Medulla oblongata (tissue), 1 donor: Measurements from ENCODE around the gene UCN2.

ENCODE experiments used
- DNase-seq: peaks from one replicate; pipeline ENCODE4 v3.0.0-alpha.2; 2015; ENCODE audit errors: extremely low spot score

UCN2 gene

DNA sequence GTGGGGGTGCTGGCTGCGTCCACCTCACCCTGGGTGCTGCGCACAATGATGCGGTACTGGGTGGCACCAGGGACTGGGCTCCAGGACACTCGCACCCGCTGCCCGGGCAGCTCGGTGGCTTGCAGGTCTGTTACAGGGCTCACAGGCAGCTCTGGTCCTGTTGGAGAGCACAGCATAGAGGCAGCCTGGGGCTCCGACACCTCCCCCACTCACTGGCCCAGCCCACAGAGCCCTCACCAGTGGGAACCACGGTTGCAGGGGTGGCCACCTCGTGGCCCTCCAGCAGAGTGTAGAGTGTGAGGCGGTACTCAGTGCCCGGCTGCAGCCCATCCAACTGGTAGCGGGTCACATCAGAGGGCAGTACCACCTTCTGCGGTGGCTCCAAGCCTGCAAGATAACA is 27.9 kb upstream of the UCN2 start:
- DNase-seq: no peak

DNA sequence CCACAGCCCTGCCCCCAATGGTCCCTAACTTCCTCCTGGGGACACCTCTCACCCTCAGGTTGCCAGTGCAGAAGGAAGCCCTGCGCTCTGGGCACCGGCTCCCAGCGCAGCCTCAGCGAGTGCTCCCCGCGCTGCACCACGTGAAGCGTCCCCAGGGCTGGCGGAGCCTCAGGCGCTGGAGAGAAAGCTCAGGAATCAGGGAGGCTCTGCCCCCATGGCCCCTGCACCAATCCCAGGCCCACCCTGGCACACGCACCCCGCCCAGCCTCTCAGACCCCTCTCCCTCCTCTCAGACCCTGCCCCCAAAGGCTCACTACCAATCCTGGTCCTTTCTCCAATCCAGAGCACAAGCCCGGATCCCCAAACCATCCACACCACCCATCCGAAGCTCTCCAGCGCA is 24.6 kb upstream of the UCN2 start:
- no peak for DNase-seq

DNA sequence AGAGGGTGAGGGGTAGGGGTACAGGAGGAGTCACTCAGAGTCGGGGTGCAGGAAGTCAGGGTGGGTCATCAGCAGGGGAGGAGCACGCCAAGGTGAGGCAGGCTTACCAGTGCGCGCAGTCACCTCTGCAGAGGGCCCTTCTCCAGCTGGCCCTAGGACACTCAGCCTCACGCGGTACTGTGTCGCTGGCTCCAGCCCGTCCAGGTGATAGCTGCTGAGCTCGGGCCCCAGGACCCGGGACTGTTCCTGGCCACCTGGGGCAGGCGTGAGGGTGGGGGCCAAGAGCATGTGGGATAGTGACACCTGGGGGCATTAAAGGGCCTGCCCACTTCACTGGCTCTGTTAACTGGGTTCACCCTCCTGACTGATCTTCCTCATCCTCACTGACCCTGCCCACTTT is 24.1 kb upstream of the UCN2 start:
- DNase-seq: no peak

DNA sequence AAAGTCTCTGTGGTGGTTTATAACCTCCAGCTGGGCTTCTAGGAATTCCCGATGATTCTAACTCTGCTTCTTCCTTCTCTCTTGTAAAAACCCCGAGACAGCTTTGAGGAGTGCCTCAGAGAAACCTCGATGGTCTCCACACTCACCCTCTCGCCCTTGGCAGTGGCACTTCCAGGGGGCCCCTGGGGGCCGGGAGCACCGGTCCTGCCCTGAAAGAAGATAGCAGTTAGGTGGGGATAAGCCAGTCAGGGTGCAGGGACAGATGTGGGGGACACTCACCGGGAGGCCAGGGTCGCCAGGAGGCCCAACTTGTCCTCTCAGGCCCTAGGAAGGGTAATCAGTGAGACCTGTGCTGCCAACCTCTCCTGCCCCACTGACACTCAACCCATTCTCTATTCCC is 21.8 kb upstream of the UCN2 start:
- no peak for DNase-seq

DNA sequence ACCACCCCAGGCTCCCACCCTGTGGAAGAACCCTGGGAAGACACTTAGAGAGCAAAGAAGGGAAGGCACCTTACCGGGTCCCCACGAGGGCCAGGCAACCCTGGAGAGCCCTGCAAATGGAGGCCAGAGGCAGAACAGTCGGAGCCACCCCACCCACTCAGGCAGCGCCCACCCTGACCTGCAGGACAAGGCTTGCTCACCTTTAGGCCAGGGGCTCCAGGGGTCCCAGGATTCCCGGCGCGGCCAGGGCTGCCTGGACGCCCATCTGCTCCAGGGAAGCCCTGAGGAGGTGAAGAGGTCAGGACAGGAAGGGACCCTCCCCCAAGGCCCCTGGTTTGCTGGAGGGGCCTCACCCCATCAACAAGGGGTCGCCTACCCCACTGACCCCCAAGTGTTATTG is 21.3 kb upstream of the UCN2 start:
- no peak for DNase-seq

DNA sequence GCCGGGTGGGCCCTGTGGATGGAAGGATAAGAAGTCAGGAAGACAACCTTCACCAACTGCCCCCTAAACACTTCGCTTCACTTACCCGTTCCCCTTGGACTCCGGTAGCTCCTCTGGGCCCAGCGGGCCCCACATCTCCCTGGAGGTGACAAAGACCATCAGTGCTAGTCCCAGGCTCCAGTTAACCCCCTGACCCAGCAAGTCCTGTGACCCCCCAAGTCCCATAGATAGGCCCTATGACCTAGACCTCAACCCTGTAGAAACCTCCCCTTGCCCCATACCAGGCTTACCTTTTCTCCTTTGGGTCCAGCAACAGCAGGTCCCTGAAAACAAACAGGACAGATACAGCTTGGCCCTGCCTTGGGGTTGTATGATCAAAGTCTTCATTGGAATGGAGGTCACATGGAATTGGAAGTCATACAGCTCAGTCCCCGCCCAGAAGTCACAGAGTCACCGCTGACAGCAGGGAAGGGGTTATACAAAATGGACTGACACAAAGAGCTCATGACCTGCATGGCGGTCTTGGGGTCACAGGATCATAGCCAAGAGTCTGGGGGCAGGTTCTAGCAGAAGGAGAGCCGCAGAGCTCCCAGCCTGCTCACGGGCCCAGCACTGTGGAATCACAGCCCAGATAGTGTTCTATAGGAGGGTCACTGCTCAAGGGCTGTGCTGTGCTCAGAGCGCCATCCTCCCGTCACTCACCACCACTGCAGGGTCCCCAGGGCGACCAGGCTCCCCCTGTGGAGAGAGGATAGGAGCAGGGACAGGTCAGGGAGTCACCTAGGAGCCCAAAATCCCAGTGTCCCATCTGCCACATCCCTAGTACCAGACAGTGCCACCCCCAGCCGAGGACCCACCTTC is 18.3 kb upstream of the UCN2 start:
- no peak for DNase-seq

DNA sequence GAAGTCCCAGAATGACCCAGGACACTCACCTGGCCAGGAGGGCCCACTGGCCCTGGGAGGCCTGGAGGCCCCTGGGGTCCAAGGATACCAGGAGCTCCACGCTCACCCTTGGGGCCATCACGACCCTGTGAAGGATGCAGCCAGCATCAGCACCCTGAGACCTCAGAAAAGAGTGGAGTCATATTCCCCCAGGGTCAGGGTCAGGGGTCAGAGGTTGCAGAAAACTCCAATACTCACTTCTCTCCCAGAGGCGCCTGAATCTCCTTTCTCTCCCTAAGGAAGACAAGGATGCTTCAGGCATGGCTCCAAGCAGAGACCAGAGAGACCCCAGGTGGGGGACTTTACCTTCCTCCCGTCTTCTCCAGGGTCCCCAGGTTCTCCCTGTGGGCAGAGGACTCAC is 13.1 kb upstream of the UCN2 start:
- no peak for DNase-seq

DNA sequence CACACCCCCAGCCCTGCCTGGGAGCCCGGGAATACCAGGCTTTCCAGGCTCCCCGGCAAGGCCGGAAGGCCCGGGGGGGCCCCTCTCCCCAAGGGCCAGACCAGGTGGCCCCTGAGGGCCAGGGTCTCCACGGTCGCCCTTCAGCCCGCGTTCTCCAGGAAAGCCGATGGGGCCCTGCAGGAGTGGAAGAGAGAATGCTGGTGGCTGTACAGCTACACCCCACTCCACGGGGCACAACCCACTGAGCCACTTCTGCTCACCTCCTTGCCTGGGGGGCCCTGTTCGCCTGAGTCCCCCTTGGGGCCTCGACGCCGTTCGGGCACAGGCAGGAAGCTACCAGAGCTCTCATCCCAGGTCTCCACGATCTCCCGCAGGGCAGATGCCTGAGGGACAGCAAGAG is 11.8 kb upstream of the UCN2 start:
- DNase-seq: no peak

DNA sequence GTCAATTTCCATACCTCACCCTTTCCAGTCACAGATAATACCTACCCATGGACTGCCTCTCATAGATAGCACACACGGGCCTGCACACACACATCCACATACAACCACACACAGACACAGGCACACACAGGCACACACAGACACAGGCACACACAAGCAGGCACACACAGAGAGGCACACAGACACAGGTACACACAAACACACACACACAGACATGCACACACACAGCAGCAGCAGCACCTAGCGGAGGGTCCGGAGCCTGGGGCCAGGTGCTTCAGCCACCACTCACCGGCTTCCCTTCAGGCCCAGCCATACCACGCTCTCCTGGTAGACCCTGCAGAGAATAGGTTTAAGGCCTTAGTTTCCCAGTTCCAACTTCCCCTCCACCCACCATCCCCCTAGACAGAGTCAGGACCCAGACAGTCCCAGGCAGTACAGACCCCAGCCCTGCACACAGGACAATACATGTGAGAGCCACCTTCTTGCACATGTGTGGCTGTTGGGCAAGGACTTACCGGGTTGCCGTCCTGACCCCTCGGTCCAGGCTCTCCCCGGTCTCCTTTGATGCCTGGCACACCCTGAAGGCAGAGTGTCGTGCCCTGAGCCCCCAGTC is 10.5 kb upstream of the UCN2 start:
- no peak for DNase-seq

DNA sequence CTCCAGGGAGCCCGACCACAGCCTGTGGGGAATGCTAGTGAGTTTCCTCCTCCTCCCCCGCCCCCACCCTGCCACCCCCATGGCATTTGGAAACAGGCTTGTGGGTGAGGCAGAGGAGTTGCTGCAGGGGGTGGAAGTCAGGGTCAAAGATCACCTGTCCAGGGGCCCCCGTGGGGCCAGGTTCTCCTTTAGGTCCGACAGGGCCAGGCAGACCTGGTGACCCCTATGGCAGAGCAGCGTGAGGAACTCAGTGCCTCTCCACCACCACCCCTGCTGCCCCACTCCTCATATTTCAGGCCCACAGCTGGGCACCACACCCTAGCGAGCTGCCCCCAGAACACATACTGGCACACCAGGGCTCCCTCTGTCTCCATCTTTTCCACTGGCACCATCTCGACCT is 8.9 kb upstream of the UCN2 start:
- DNase-seq: no peak

DNA sequence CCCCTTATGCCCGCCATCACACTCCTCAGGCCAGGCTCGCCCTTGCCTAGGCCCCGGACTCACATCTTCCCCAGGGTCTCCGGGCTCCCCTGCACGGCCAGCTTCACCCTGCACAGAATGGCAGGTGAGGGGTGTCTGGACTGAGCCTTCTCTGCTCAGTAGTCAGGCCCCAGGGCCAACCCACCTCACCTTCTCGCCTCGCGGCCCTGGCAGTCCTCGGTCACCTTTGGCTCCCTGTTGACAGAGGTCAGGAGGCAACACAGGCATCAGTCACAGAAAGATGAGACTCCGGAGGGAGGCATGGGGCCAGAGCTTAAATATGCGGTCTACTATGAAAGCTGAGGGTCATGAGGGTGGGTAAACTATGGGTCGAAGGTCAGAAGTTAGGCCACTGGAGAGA is 8.4 kb upstream of the UCN2 start:
- DNase-seq: no peak

DNA sequence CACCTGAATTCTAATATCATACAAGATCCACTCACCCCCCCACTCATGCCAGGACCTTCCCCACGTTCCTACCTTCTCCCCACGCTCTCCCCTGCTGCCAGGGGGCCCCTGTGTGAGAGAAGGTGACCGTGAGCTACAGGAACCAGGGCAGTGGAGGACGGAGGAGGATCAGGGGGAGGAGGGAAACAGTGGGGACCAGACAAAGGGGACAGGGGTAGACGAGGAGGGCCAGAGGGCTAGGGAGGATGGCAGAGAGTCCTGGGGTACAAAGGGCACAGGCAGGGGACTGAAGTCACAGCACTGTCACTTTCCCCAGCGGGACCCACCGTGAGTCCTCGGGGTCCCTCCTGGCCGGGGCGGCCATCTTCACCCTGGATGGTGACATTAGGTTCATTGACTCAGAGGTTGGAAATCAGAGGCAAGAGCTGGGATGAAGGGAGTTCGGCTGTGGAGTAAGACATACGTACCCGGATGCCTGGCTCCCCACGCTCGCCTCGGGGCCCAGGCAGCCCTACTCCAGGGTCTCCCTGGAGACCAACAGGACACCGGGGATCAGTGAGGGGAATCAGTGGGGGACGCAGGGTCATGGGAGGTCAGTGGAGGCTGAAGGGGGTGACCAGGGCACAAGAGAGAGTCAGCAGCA is 6.3 kb upstream of the UCN2 start:
- DNase-seq: no peak

DNA sequence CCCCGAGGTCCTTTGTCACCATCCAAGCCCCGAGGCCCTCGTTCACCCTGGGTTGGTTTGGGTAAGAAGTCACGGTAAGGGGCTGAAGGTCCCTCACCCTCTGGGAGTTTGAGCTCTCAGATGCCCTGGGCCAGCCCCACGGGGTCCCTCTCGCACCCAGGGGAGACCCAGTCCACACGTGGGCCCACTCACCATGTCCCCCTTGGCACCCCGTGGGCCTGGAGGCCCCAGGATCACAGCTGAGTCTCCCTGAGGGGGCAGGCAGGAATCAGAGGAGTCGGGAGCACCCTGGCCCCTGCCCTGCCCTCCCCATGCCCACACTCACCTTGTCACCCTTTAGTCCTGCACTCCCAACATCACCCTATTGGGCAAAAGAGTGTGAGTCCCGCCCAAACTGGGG is 5.8 kb upstream of the UCN2 start:
- DNase-seq: no peak

DNA sequence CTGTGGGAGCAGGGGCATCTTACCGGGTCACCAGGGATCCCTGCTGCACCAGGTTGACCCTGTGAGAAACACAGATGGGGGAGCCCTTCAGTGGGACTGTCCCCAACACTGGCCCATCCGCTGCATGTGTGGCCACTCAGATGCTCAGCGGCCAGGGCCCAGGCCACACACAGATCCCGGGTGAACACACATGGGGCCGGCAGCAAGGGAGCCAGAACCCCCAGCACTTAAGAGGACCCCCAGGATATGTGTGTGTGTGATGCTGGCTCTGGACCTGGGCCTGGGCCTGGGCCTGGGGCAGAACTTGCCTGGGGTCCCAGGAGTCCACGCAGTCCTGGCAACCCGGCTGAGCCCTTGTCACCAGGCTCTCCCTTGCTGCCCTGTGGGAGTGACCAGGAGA is 4.9 kb upstream of the UCN2 start:
- no peak for DNase-seq

DNA sequence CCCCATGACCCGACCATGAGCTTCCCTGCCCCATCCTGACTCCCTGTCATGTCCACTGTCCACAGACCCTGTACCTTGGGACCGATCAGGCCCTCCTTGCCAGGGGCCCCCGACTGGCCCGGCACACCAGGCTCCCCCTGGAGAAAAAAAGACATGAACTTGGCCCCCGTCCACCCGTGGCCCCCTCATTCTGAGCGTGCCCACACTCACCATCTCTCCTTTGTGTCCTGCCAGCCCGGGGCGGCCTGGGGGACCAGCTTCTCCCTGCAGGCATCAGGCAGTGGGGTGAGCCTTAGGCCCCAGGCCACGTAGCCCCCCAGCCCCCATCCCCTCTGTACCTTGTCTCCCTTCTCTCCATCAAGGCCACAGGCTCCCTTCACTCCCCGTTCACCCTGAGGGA is 3.9 kb upstream of the UCN2 start:
- no peak for DNase-seq

DNA sequence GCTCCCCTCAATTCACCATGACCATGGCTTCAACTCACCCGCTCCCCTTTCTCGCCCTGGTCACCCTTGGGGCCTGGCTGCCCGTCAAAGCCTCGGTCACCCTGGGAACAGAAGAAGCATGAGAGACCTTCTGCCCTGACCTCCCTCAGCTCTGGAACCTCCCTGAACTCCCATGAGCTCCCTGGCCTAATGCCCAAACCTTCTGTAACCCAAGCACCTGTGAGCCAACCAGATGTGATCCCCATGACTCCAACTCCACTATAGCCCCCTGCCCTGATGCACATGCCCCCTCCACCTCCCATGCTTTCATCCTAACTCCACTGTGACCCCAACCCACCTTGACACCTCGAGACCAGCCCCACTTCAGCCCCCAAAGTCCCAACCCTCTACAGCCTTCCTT is 3.5 kb upstream of the UCN2 start:
- no peak for DNase-seq

DNA sequence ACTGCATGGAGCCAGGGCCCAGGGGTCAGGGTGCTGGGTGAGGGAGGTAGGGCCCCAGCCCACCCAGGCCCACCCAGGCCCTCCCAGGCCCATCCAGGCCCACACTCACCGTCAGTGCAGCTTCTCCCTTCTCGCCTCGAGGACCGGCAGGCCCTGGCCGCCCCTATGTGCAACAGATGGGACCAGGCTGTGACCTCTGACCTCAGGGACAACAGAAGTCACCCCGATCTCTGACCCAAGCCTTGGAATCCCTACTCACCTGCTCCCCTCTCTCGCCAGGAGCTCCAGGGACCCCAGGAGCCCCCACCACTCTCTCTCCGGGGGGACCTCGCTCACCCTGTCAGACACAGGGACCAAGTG is 2.8 kb upstream of the UCN2 start:
- no peak for DNase-seq

DNA sequence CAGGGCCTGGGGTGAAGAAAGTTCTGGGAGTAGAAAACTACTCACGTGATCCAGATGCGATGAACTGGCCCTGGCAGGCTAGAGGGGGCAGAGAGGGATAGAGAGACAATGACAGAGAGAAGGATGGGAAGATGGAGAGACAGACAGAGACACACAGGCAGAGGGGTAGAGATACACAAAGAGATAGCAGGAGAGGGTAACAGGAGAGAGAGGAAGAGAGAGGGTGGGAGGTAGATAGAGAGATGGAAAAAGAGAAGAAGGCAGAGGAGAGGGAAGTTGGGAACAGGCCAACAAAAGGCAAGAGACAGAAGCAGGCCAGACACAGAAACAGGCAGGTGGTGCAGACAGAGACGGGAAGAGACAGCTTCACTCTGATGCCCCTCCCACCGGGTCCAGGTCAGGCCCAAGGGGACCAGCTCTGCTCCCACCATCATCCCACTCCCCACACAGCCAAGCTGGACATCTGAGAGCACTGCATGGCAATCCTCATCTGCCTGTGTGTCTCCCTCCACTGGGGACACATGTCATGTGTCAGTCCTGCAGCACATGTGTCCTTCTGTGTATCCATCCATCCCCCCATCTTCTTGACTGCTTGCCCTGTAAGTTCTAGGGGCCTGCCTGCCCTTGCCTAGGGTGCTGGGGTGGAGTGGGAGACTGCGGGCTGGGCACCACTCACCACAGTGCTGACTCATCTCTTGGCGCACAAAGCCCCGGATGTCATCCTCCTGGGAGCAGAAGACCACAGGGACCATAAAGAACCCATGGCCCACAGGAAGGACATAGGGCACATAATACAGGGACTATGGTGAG is 2.2 kb upstream of the UCN2 start:
- DNase-seq: no peak

DNA sequence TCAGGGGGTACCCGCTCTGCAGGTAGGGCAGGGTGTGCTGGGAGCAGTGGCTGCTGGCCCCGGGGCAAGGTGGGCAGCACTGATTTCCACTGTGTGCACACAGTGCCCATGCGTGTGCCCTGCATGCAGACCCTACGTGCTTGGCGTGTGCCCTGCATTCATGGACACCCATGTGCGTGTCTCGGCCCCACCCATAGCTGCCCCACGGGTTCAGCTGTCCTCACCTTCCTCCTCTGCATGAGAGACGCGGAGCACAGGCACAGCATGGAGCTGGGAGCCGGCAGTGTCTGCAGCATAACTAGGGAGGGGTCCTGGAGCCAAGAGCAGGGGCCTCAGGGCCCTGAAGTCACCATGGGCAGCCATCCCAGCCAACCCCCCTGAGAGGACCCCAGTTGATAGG is 1.6 kb upstream of the UCN2 start:
- DNase-seq: no peak

DNA sequence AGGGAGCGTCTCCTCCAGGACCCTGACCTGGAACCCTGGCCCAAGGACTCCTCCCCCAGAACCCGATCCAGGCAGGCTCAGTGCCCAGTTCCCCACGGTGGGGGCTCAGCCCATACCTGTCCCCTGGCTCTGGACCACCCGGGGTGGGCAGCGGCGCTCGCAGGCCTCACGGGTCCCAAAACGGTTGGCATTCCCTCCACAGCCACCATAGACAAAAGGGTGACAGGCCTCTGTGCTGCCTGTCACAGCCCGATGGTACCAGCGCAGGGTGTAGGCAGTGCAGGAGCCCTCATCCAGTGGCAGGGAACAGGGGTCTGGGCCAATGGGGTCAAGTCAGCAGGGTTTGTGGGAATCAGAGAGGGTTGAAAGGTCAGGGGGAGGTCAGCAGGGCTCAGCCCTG is 1.1 kb upstream of the UCN2 start:
- DNase-seq: no peak

DNA sequence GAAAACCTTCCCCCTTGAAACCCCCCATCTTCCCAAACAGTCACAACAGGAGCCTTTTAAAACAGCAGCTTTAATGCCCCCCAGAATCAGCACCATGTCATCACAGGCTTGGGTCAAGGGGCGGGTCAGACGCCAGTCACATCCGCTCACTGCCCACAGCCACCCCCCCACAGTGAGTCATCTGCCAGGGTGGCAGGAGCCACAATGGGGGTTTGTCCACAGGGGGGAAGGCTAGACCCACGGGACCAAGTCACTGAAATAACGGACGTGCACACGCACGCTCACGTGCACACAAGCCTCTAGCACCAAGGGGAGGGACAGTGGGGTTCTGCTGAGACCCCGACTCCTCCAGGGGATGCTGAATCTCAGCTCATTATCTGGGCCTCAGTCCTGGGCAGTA is 441 bp upstream of the UCN2 start:
- DNase-seq: peak; percentile 75

DNA sequence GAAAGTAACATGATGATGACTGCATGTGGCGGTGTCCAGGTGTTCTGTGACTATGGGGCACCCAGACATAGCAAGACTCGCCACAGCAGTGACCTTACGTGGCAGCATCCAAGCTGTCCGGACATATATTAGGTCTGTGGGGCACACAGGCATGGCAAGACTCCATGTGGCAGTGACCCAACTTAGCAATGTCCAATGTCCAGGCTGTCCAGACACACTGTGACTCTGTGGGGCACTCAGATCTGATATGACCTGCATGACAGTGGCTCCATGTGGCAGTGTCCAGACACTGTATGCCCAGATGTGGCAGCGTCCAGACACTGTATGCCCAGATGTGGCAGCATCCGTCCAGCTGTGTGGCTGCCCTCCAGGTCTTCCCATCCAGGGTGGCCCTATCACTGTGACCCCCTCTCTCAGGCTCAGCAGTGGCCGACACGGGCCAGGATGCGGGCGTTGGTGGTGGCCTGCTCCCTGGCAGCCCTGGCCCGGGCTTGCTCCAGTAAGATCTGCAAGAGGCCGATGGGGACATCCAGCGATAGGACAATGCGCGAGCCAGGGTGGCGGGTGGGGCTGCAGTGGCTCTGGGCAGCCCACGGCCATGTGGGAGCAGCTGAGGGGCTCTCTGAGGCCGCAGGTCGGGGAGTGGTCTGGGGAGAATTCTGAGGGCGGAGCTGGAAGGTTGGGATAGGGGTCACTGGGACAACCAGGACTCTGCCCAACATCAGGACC is 1.1 kb downstream of the UCN2 start:
- DNase-seq: no peak
